SK-N-SH treated with all-trans-retinoic acid at 6 μM for 48 hours (cell line): ENCODE results near the gene P2RY10.

ENCODE experiments used
- ARNTL ChIP-seq: fragments of 450-650 bp; formaldehyde crosslinking; IDR thresholded peaks from 2 replicates; pipeline ENCODE4 v1.5.0; 2020; ENCODE audit warnings: low read depth, mild to moderate bottlenecking, moderate library complexity, borderline replicate concordance
- CREB5 ChIP-seq: fragments of 250-450 bp; sonication (Bioruptor Pico); IDR thresholded peaks from 2 replicates; pipeline ENCODE4 v1.5.1; 2020; ENCODE audit warnings: low read depth, mild to moderate bottlenecking, moderate library complexity
- CSDC2 ChIP-seq: fragments of 250-450 bp; sonication (Bioruptor Pico); IDR thresholded peaks from 2 replicates; pipeline ENCODE4 v1.5.0; 2020; ENCODE audit warnings: mild to moderate bottlenecking, moderate library complexity
- PATZ1 ChIP-seq: fragments of 250-450 bp; sonication (Bioruptor Pico); IDR thresholded peaks from 2 replicates; pipeline ENCODE4 v1.8.0; 2020; ENCODE audit warnings: mild to moderate bottlenecking, moderate library complexity, borderline replicate concordance
- RARB ChIP-seq: fragments of 250-450 bp; sonication (Bioruptor Pico); IDR thresholded peaks from 2 replicates; pipeline ENCODE4 v1.8.0; 2021; ENCODE audit warnings: mild to moderate bottlenecking, moderate library complexity
- TSHZ2 ChIP-seq: fragments of 250-450 bp; sonication (Bioruptor Pico); IDR thresholded peaks from 2 replicates; pipeline ENCODE4 v1.5.0; 2020; ENCODE audit warnings: mild to moderate bottlenecking, moderate library complexity
- ZC3H10 ChIP-seq: fragments of 250-450 bp; sonication (Bioruptor Pico); IDR thresholded peaks from 2 replicates; pipeline ENCODE4 v1.5.1; 2021; ENCODE audit warnings: mild to moderate bottlenecking, moderate library complexity
- ZFP30 ChIP-seq: fragments of 450-650 bp; formaldehyde crosslinking; IDR thresholded peaks from 2 replicates; pipeline ENCODE4 v1.5.0; 2022; ENCODE audit warnings: mild to moderate bottlenecking, moderate library complexity
- ZNF70 ChIP-seq: fragments of 450-650 bp; formaldehyde crosslinking; IDR thresholded peaks from 2 replicates; pipeline ENCODE4 v1.5.0; 2020; ENCODE audit warnings: mild to moderate bottlenecking, moderate library complexity
- ZNF8 ChIP-seq: fragments of 450-650 bp; formaldehyde crosslinking; IDR thresholded peaks from 2 replicates; pipeline ENCODE4 v1.5.0; 2020; ENCODE audit warnings: mild to moderate bottlenecking, moderate library complexity

- TF ChIP-seq ZC3H10 (CRISPR knock-in tag) (no peak), CREB5 (CRISPR knock-in tag) (no peak), ZFP30 (CRISPR knock-in tag) (no peak), TSHZ2 (CRISPR knock-in tag) (no peak), PATZ1 (no peak), ARNTL (no peak), RARB (CRISPR knock-in tag) (no peak), CSDC2 (no peak), ZNF70 (CRISPR knock-in tag) (no peak), ZNF8 (CRISPR knock-in tag) (no peak)
These were observed 12.6 kb downstream of the P2RY10 start for GRCh38 chrX:78957768-78958130.
